ENCODE results near the gene KLRG1. TPM values are rescaled to one million over a fixed set of nuclear protein-coding genes. Genes with fewer than 3 reads are reported as not detected.

Gene KLRG1
- total and polyA plus RNA-seq, 2 of the 8 experiments (the other 6 are each of a cell fraction or from before 2014, with no cell fraction given), result 7.9 to 12.8 TPM

DNA sequence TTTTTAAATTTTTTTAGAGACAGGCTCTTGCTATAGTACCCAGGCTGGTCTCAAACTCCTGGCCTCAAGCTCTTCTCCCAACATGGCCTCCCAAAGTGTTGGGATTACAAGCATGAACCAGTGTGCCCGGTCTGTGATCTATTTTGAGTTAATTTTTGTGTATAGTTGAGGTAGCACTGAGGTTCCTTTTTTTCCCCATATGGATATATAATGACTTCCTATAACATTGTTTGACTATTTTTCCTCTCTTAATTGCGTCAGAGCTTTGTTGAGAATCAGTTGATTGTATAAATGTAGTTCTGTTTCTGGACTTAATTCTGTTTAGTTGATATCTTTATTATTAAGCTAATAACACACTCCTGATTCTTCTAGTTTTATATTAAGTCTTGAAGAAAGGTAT lies 31.3 kb upstream of the KLRG1 start (continued):
- TF ChIP-seq CHD7 (IDR thresholded peaks at IDR 0.05; ENCODE audit: insufficient replicate concordance, low read length) (no peak), CBX8 (IDR thresholded peaks at IDR 0.05; ENCODE audit: borderline replicate concordance, low read depth, low read length) (no peak)

Data from H1 (cell line).